LNCaP clone FGC (cell line): ENCODE results near the gene AZU1.
A peak's percentile ranks its signal among the peaks of the same experiment; 100 is the strongest.
"Not testable (repeated sequence)": the region's sequence is repeated elsewhere in the genome, so short reads cannot be mapped to it uniquely, and the experiment has no call there.

Experiments used
- DNase-seq: peaks from one replicate; pipeline ENCODE4 v3.0.0-alpha.2; 2011; ENCODE audit warnings: low read depth
- H3K4me3 ChIP-seq: 2 replicates; pipeline ENCODE4 v1.5.1; 2011; ENCODE audit warnings: mild to moderate bottlenecking, low read depth, low read length, control low read depth
- TF ChIP-seq, protein P1 (sequence below): IDR thresholded peaks from 2 replicates; pipeline ENCODE4 v1.5.1; 2012; ENCODE audit warnings: mild to moderate bottlenecking; ENCODE audit not compliant: control insufficient read depth, insufficient read depth; ENCODE audit errors: extremely low read depth

AZU1 gene

DNA sequence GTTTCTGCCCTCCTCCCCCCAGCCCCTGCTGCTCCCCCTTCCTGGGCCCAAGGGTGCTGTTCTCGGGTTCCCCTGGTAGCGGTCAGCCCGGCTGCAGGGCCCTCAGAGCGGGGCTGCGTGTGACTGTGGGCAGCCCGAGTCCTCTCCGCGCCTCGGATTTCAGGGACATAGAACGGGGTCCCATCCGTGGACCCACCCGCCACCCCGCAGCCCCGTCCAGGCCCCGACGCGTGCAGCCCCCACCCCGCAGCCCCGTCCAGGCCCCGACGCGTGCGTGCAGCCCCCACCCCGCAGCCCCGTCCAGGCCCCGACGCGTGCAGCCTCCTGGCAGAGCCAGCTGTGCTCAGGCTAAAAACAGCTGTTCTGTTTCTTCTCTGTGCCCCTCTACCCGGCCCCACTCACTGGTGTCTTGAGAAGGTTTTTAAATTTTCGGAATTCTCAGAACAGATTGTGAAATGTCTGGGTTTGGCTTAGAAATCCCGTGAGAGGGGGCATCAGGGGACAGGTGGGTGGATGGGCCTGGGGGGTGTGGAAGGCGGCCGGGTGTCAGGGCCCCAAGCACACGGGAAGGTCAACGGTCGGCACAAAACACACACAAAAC, 7.7 kb downstream of the AZU1 start:
- no peak overlapping the region for H3K4me3 ChIP-seq
- TF ChIP-seq, protein P1, sequence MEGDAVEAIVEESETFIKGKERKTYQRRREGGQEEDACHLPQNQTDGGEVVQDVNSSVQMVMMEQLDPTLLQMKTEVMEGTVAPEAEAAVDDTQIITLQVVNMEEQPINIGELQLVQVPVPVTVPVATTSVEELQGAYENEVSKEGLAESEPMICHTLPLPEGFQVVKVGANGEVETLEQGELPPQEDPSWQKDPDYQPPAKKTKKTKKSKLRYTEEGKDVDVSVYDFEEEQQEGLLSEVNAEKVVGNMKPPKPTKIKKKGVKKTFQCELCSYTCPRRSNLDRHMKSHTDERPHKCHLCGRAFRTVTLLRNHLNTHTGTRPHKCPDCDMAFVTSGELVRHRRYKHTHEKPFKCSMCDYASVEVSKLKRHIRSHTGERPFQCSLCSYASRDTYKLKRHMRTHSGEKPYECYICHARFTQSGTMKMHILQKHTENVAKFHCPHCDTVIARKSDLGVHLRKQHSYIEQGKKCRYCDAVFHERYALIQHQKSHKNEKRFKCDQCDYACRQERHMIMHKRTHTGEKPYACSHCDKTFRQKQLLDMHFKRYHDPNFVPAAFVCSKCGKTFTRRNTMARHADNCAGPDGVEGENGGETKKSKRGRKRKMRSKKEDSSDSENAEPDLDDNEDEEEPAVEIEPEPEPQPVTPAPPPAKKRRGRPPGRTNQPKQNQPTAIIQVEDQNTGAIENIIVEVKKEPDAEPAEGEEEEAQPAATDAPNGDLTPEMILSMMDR, result no peak
- no peak for DNase-seq

DNA sequence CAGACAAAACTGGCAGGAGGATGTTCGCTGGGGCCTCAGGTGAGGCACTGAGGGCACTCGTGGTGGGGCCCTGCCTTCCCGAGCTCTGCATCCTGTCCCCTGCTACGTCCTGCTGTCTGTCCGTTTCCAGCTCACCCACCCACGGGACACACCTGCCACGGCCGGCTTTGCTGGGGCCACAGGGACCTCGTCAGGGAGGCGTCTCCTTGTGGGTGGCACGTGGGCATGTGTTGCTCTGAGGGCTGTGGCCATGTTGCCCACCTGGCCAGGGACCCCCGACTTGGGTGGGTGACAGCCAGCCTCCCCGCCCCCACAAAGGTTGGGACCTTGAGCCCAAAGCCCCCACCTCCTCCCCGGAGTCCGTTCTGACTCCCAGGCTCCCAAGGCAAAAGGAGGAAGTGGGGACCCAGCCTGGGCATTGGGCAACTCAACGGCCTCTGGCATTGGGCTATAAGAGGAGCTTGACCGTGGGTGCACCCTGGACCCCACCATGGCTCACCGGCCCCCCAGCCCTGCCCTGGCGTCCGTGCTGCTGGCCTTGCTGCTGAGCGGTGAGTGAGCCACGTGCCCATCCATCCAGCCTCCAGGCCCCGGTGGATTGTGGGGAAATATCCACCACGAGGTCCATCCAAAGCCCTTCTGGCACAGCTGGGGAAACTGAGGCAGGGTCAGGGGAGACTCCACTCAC, 13.0 kb downstream of the AZU1 start, which contains the start of gene PRTN3:
Gene PRTN3, plus strand, starts transcription at position 481 of the 688 bp plus-strand sequence. Its CDS starts 10 bp downstream, at position 491.
- TF ChIP-seq, protein P1, result no peak
- H3K4me3 ChIP-seq, result no peak within 1 kb of the TSS
- no peak for DNase-seq

DNA sequence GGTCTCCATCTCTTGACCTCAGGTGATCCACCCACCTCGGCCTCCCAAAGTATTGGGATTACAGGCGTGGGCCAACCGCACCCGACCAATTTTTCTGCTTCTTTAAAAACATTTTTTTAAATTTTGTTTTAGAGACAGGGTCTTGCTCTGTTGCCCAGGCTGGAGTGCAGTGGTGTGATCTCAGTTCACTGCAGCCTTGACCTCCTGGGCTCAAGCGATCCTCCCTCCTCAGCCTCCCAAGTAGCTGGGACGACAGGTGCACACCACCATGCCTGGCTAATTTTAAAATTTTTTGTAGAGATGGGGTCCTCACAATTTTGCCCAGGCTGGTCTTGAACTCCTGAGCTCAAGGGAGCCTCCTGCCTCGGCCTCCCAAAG, 15.2 kb downstream of the AZU1 start:
- H3K4me3 ChIP-seq, DNase-seq: not testable (repeated sequence)

DNA sequence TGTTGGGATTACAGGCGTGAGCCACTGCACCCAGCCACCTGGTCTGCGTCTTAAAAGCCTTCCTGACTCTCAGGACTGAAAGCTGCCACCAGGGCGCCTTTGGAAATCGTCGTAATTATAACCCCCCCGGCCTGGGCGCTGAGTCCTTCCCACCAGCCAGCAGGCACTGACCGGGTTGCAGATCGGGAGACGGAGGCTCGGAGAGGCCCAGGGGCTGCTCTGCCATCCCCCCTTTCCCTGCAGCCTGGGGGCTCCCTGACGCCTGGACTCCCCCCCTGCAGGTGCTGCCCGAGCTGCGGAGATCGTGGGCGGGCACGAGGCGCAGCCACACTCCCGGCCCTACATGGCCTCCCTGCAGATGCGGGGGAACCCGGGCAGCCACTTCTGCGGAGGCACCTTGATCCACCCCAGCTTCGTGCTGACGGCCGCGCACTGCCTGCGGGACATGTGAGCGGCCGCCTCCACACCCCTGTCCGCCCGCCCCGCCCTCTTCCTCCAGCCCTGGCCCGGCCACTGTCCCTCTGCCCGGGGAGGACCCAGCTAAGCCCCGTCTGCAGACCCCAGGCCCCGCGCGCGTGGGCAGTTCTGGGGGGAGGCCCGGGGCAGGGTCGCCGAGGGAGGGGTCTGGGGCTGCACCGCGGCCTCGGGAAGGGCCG, 15.7 kb downstream of the AZU1 start:
- TF ChIP-seq, protein P1, result no peak
- H3K4me3 ChIP-seq, result 0 out of 2 replicates have a peak overlapping the region, but pooled peaks have one; percentile 18
- DNase-seq, result no peak

DNA sequence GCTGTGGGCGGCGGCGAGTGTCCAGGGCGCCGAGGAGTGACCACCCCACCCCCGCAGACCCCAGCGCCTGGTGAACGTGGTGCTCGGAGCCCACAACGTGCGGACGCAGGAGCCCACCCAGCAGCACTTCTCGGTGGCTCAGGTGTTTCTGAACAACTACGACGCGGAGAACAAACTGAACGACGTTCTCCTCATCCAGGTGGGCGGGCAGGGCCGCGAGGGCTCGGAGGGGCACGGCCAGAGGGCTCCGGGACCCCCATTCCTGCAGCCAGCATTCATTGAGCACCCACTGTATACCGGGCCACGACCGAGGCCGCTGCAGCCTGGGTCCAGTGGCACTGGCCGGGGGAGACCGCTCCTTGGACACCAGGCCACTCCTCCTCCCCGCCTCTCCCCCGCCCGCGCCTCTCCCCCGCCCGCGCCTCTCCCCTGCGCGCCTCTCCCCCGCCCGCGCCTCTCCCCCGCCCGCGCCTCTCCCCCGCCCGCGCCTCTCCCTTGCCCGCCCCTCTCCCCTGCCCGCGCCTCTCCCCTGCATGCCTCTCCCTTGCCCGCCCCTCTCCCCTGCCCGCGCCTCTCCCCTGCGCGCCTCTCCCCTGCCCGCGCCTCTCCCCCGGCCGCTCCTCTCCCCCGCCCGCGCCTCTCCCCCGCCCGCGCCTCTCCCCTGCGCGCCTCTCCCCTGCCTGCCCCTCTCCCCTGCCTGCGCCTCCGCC, 16.4 kb downstream of the AZU1 start:
- H3K4me3 ChIP-seq, result 0 out of 2 replicates have a peak overlapping the region, but pooled peaks have one; percentile 18
- TF ChIP-seq, protein P1, result no peak
- DNase-seq, result no peak

DNA sequence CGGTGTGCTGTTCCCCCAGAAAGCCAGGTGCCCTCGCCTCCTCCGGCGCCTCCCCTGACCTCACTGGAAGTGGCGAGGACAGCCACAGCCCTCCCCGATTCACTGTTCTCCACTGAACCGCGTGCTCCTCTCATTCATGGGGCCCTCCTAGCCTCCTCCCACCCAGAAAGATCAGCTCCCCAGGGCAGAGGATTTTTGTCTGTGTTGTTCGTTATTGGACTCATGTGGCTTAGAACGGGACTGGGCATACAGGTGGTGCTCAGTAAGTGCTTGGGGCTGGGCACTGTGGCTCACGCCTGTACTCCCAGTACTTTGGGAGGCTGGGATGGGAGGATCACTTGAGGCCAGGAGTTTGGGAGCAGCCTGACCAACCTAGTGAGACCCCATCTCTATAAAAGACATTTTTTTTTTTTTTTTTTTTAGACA, 16.9 kb downstream of the AZU1 start:
- DNase-seq, result no peak
- no peak overlapping the region for H3K4me3 ChIP-seq
- TF ChIP-seq, protein P1, result no peak
